ENCODE results near the gene EPAS1.

DNA sequence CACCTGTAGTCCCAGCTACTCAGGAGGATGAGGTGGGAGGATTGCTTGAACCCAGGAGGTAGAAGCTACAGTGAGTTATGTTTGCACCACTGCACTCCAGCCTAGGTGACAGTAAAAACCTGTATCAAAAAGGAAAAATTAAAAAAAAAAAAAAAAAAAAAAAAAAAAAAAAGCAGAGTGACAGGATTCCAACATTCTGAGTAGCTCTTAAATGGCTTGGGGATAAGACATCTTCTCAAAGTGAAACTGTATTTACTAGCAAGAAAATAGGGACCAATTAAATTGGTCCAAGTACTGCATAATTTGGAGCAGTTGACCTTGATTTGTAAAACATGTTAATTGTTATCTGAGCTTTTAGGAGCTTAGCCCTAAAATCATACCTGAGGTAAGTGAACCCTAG, 116.4 kb downstream of the EPAS1 start:
- no peak for TF ChIP-seq RARB (CRISPR knock-in tag; IDR thresholded peaks at IDR 0.05)
- TF ChIP-seq, protein P1, sequence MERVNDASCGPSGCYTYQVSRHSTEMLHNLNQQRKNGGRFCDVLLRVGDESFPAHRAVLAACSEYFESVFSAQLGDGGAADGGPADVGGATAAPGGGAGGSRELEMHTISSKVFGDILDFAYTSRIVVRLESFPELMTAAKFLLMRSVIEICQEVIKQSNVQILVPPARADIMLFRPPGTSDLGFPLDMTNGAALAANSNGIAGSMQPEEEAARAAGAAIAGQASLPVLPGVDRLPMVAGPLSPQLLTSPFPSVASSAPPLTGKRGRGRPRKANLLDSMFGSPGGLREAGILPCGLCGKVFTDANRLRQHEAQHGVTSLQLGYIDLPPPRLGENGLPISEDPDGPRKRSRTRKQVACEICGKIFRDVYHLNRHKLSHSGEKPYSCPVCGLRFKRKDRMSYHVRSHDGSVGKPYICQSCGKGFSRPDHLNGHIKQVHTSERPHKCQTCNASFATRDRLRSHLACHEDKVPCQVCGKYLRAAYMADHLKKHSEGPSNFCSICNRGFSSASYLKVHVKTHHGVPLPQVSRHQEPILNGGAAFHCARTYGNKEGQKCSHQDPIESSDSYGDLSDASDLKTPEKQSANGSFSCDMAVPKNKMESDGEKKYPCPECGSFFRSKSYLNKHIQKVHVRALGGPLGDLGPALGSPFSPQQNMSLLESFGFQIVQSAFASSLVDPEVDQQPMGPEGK (CRISPR knock-in tag; IDR thresholded peaks at IDR 0.05; ENCODE audit: borderline replicate concordance): no peak
- no peak for TF ChIP-seq ZFP30 (CRISPR knock-in tag; IDR thresholded peaks at IDR 0.05)
- TF ChIP-seq ARNTL (CRISPR knock-in tag; IDR thresholded peaks at IDR 0.05; ENCODE audit: borderline replicate concordance, low read depth): no peak
- TF ChIP-seq, protein P2, sequence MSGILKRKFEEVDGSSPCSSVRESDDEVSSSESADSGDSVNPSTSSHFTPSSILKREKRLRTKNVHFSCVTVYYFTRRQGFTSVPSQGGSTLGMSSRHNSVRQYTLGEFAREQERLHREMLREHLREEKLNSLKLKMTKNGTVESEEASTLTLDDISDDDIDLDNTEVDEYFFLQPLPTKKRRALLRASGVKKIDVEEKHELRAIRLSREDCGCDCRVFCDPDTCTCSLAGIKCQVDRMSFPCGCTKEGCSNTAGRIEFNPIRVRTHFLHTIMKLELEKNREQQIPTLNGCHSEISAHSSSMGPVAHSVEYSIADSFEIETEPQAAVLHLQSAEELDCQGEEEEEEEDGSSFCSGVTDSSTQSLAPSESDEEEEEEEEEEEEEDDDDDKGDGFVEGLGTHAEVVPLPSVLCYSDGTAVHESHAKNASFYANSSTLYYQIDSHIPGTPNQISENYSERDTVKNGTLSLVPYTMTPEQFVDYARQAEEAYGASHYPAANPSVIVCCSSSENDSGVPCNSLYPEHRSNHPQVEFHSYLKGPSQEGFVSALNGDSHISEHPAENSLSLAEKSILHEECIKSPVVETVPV (CRISPR knock-in tag; IDR thresholded peaks at IDR 0.05): no peak
- TF ChIP-seq ZC3H10 (CRISPR knock-in tag; IDR thresholded peaks at IDR 0.05): no peak
